Lower lobe of right lung (tissue), 2 donors: ENCODE results near the gene HELZ2. TPM values are rescaled to one million over a fixed set of nuclear protein-coding genes. Genes with fewer than 3 reads are reported as not detected.

ENCODE experiments used
- ATAC-seq, 2 donors: fragments of 200-7000 bp; cut with Tn5 transposase; one replicate each; pipeline ENCODE4 v1.9.1; 2020 to 2022; ENCODE audit warnings: mild to moderate bottlenecking in 2 of 2, moderate library complexity in 2 of 2
- DNase-seq: peaks from one replicate; pipeline ENCODE4 v3.0.0-alpha.2; 2020
- H3K27ac ChIP-seq: fragments of 200-600 bp; one replicate; pipeline ENCODE4 v1.8.0; 2022
- H3K27me3 ChIP-seq: fragments of 200-600 bp; one replicate; pipeline ENCODE4 v1.8.0; 2022; ENCODE audit warnings: low read depth
- H3K36me3 ChIP-seq: fragments of 200-600 bp; one replicate; pipeline ENCODE4 v1.8.0; 2022; ENCODE audit warnings: mild to moderate bottlenecking
- H3K4me1 ChIP-seq: fragments of 200-600 bp; one replicate; pipeline ENCODE4 v1.8.0; 2022
- H3K4me3 ChIP-seq: fragments of 200-600 bp; one replicate; pipeline ENCODE4 v1.8.0; 2022; ENCODE audit warnings: mild to moderate bottlenecking
- H3K9me3 ChIP-seq: fragments of 200-600 bp; one replicate; pipeline ENCODE4 v1.8.0; 2022
- intact Hi-C: fragments of 100-400 bp; cut with DNase I; formaldehyde crosslinking; loops from one replicate; pipeline ENCODE4 v1.11.0; 2022
- total RNA-seq: library from RNA; stranded (reverse); fragmentation: NEBNext Ultra II Directional; extraction: Animal tissue kit (Norgen Biotek cat#: 25700); gene quantifications from one replicate; pipeline ENCODE4 v1.2.1, GENCODE V29; 2021
- TF ChIP-seq, protein P1 (sequence below): fragments of 200-600 bp; IDR thresholded peaks from one replicate; pipeline ENCODE4 v1.8.0; 2022; ENCODE audit warnings: antibody characterized with exemption, mild to moderate bottlenecking
- donor health status: DM: no; HTN: yes; CAD: no; lungs with severe emphysema.

The HELZ2 gene
- total RNA-seq, 1 donor from 2014 or later = 59.6 TPM

DNA sequence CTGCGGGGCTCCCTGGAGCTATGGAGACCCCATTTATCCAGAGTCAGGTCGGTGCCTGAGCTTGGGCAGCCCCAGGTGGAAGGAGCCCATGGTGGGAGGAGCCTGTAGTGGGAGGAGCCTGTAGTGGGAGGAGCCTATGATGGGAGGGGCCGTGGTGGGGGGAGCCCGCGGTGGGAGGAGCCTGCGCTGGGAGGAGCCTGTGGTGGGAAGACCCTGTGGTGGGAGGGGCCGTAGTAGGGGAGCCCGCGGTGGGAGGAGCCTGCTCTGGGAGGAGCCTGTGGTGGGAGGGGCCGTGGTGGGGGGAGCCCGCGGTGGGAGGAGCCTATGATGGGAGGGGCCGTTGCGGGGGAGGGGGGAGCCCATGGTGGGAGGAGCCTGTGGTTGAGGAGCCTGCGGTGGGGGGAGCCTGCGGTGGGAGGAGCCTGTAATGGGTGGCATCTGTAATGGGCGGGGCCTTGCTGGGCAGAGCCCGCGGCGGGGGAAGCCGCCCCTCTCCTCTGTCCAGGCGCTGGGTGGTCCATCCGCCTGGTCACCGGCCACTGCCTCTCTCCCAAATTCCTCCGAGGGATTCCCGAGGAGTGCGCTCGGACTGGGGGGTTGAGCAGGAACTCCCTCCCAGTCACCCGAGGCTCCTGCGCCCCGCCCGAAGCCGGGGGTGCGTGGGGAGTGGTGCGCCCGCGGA, 20.6 kb downstream of the HELZ2 start:
- peak overlapping the region; percentile 70 for H3K4me3 ChIP-seq
- peaks cover under 1% of the 10 kb centered on the region for H3K36me3 ChIP-seq
- peaks cover 11% of the 10 kb centered on the region for H3K4me1 ChIP-seq
- no peaks in the 10 kb centered on the region for H3K9me3 ChIP-seq
- DNase-seq (peak; percentile 87), ATAC-seq (peak; percentile 84 to 91)
- intact Hi-C loops = no loop called here
- H3K27me3 ChIP-seq = peaks cover 4% of the 10 kb centered on the region
- TF ChIP-seq, protein P1, sequence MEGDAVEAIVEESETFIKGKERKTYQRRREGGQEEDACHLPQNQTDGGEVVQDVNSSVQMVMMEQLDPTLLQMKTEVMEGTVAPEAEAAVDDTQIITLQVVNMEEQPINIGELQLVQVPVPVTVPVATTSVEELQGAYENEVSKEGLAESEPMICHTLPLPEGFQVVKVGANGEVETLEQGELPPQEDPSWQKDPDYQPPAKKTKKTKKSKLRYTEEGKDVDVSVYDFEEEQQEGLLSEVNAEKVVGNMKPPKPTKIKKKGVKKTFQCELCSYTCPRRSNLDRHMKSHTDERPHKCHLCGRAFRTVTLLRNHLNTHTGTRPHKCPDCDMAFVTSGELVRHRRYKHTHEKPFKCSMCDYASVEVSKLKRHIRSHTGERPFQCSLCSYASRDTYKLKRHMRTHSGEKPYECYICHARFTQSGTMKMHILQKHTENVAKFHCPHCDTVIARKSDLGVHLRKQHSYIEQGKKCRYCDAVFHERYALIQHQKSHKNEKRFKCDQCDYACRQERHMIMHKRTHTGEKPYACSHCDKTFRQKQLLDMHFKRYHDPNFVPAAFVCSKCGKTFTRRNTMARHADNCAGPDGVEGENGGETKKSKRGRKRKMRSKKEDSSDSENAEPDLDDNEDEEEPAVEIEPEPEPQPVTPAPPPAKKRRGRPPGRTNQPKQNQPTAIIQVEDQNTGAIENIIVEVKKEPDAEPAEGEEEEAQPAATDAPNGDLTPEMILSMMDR = no peak
- H3K27ac ChIP-seq = peak overlapping the region; percentile 58

DNA sequence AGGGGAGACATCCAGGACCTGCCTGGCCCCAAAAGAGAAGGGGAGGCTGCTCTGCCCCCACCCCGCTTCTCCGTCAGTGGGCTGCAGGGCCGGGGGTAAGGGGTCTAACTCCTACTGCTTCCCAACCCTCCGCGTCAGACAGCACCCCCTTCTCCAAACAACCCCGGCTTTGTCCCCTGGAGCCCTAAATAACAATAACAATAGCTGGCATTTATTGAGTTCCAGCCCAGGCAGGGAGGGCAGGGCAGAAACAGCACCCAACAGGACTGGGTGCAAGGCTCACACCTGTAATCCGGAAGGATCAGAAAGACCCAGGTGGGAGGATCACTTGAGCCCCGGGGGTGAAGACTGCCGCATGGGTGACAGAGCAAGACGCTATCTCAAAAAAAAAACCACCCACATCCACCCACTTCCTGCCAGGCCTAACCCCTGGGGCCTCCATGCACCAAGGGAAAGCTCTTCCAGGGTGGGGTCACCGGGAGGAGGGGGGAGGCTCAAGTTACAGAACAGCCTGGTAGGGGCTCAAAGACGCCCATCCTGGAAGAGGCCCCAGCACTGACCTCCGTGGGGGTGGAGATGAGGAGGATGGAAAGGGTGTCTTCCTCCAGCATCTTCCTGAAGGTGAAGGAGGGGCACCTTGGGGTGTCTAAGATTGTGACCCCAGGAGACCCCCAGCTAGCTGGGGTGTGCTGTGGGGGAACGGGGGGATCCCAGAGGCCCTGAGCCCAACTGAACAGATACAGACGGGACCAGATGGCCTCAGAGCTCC, 21.4 kb downstream of the HELZ2 start:
- DNase-seq (no peak), ATAC-seq (no peak)
- TF ChIP-seq, protein P1 = no peak
- H3K27ac ChIP-seq = no peak overlapping the region
- H3K4me3 ChIP-seq = no peak overlapping the region
- intact Hi-C loops = no loop called here
- no peaks in the 10 kb centered on the region for H3K9me3 ChIP-seq
- peaks cover 12% of the 10 kb centered on the region for H3K27me3 ChIP-seq
- H3K4me1 ChIP-seq = peaks cover 11% of the 10 kb centered on the region
- H3K36me3 ChIP-seq = no peaks in the 10 kb centered on the region

DNA sequence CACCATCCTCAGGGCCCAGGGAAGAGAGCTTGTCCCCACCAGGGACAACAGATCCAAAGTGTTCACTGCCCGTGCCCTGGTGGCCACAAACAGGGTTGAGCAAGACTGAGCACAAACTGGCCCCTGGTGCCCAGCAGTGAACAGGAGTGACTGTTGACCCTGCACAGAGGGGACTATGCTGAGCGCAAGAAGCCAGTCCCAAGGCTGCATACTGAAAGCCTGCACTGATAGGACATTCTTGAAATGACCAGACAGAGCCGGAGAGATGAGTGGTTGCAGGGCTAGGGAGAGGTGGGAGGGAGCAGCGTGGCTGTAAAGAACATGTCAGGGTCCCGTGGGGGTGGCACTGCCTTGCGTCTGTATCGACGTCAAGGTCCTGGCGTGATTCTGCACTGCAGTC, 23.0 kb downstream of the HELZ2 start:
- H3K27ac ChIP-seq = no peak overlapping the region
- no peak overlapping the region for H3K4me3 ChIP-seq
- no peaks in the 10 kb centered on the region for H3K9me3 ChIP-seq
- H3K36me3 ChIP-seq = no peaks in the 10 kb centered on the region
- H3K27me3 ChIP-seq = peaks cover 22% of the 10 kb centered on the region
- DNase-seq (no peak), ATAC-seq (no peak)
- intact Hi-C loops = no loop called here
- TF ChIP-seq, protein P1 = no peak
- H3K4me1 ChIP-seq = peaks cover 11% of the 10 kb centered on the region

DNA sequence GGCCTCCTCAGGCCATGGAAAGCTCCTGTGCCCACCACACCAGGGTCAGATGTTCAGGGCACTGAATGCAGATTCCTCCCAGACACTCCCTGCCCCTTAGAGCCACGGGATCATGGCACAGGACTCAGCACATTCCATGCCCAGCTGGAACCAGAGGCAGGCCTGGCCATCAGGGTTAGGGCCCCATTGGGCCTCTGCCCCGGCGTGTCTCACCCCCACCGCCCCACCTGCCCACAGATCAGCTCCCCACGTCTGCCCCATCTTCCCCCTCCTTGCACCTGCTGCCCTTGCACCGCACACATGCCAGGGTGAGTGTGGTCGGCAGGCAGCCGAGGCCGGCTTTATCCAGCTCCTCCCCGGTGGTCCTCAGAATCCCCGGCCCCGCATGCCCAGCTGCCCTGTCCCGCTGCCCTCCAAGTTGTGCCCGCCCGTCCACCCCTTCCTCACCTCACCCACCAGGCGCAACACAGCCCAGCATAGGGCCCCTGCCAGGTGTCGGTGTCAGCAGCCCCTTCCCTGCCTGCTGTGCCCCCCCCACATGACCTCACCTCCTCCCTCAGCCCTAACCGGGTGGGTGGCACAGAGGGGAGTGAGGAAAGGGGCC, 24.3 kb downstream of the HELZ2 start:
- TF ChIP-seq, protein P1 = no peak
- no peaks in the 10 kb centered on the region for H3K9me3 ChIP-seq
- H3K36me3 ChIP-seq = no peaks in the 10 kb centered on the region
- peaks cover 11% of the 10 kb centered on the region for H3K4me1 ChIP-seq
- peaks cover 22% of the 10 kb centered on the region for H3K27me3 ChIP-seq
- no peak overlapping the region for H3K27ac ChIP-seq
- no peak overlapping the region for H3K4me3 ChIP-seq
- ATAC-seq (no peak), DNase-seq (no peak)
- intact Hi-C loops = no loop called here

DNA sequence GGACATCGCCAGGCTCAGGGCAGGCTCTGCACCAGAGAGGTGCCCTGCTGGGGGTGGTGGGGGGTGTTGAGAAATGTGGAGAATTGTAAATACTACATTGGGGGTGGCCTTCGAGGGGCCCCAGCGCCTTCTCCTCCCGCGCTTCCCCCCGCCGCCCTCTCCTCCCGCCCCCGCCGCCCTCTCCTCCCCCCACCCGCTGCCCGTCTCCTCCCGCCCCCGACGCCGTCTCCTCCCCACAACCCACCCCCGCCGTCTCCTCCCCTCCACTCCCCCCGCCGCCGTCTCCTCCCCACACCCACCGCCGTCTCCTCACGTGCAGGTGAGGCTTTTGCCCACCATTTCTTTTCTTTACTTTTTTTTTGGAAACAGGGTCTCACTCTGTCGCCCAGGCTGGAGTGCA, 25.0 kb downstream of the HELZ2 start:
- intact Hi-C loops = no loop called here
- Histone ChIP-seq H3K9me3 (no peaks in the 10 kb centered on the region), H3K4me1 (peaks cover 4% of the 10 kb centered on the region), H3K4me3 (no peak overlapping the region), H3K27me3 (peaks cover 22% of the 10 kb centered on the region), H3K36me3 (no peaks in the 10 kb centered on the region), H3K27ac (no peak overlapping the region)
- ATAC-seq (no peak), DNase-seq (no peak)
- TF ChIP-seq, protein P1 = no peak
